ENCODE results near the gene CPZ. TPM values are rescaled to one million over a fixed set of nuclear protein-coding genes. Genes with fewer than 3 reads are reported as not detected.

The CPZ gene
- total RNA-seq, 3 donors from 2014 or later: 2.9 to 13.4 (median 7.5) TPM

DNA sequence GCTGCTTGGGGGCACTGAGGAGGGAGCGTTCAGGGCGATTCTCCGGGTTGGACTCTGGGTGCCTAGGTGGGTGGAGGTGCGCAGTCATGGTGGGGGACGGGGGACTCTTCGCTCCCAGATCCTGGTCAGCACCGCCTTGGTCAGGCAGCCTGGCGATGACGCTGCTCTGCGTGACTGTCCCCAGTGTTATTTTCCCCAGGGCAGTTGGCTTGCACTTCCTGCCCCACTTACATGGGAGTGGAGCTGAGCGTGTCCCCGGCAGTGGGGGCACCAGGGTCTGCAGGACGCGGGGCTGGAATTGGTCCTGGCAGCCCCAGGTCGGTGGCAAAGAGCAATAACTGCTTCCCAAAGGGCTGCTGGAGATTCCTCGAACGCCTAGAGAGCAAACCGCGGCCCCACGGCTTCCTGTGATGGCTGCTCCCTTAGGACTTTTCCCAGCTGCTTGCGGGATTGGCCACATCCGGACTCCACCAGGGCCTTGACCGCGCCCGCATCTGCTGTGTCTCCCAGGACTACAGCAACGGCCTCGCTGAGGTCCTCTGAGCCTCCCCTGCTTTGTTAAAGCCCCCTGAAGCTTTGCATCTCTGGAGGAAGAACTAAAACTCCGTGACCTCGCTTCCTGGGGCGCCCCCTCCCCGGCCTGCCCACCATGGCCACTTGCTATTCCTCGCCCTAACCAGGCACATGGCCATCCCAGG, 47.7 kb upstream of the CPZ start:
- Histone ChIP-seq H3K4me3 (no peak overlapping the region), H3K9me3 (no peaks in the 10 kb centered on the region), H3K27ac (no peak overlapping the region), H3K4me1 (no peaks in the 10 kb centered on the region), H3K27me3 (no peaks in the 10 kb centered on the region), H3K36me3 (no peaks in the 10 kb centered on the region)
- DNase-seq (ENCODE audit: low spot score in 2 of 2): no peak
- TF ChIP-seq, protein P1, sequence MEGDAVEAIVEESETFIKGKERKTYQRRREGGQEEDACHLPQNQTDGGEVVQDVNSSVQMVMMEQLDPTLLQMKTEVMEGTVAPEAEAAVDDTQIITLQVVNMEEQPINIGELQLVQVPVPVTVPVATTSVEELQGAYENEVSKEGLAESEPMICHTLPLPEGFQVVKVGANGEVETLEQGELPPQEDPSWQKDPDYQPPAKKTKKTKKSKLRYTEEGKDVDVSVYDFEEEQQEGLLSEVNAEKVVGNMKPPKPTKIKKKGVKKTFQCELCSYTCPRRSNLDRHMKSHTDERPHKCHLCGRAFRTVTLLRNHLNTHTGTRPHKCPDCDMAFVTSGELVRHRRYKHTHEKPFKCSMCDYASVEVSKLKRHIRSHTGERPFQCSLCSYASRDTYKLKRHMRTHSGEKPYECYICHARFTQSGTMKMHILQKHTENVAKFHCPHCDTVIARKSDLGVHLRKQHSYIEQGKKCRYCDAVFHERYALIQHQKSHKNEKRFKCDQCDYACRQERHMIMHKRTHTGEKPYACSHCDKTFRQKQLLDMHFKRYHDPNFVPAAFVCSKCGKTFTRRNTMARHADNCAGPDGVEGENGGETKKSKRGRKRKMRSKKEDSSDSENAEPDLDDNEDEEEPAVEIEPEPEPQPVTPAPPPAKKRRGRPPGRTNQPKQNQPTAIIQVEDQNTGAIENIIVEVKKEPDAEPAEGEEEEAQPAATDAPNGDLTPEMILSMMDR (IDR thresholded peaks at IDR 0.05): no peak
- no peak for TF ChIP-seq POLR2AphosphoS5 (IDR thresholded peaks at IDR 0.05)
- no peak for TF ChIP-seq POLR2A (IDR thresholded peaks at IDR 0.05)
- intact Hi-C loops (cut with DNase I; ENCODE audit: low total_unique reads): no loop called here

DNA sequence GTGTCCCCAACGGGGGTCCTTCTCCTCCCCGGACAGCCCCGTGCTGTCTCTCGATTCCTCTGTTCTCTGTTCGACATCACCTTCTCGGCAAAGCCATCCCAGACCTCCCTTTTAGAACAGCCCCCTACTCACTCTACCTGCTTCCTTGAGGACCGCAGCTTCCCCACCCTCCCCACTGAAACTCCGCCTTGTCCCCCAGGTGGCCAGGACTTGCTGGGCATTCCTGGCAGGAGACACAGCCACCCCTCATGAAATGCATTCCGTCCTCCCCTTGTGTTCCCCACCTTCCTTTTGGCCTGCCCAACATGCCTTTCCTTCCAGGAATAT, 47.2 kb upstream of the CPZ start:
- Histone ChIP-seq H3K4me1 (no peaks in the 10 kb centered on the region), H3K4me3 (no peak overlapping the region), H3K9me3 (no peaks in the 10 kb centered on the region), H3K27me3 (no peaks in the 10 kb centered on the region), H3K27ac (no peak overlapping the region), H3K36me3 (no peaks in the 10 kb centered on the region)
- TF ChIP-seq, protein P1 (IDR thresholded peaks at IDR 0.05): no peak
- no peak for TF ChIP-seq POLR2AphosphoS5 (IDR thresholded peaks at IDR 0.05)
- TF ChIP-seq POLR2A (IDR thresholded peaks at IDR 0.05): no peak
- no peak for DNase-seq (ENCODE audit: low spot score in 2 of 2)
- intact Hi-C loops (cut with DNase I; ENCODE audit: low total_unique reads): no loop called here

DNA sequence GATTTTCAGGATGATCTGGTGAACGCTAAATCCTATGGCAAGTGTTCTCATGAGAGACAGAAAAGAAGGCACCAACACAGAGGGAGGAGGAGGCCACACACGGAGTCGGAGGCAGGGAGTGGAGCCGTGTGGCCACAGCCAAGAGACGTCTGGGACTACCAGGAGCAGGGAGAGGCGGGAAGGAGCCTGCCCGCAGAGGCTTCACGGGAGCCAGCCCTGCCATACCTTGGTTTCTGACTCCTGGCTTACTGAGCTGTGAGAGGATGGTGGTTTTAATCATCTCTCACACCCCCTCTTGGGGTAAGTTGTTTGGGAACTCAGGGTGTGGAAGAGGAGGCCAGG, 45.8 kb upstream of the CPZ start:
- H3K4me3 ChIP-seq: no peak overlapping the region
- no peaks in the 10 kb centered on the region for H3K9me3 ChIP-seq
- DNase-seq (ENCODE audit: low spot score in 2 of 2): no peak
- intact Hi-C loops (cut with DNase I; ENCODE audit: low total_unique reads): no loop called here
- H3K36me3 ChIP-seq: no peaks in the 10 kb centered on the region
- H3K27ac ChIP-seq: no peak overlapping the region
- H3K27me3 ChIP-seq: no peaks in the 10 kb centered on the region
- TF ChIP-seq POLR2AphosphoS5 (IDR thresholded peaks at IDR 0.05) (no peak), POLR2A (IDR thresholded peaks at IDR 0.05) (no peak)
- TF ChIP-seq, protein P1 (IDR thresholded peaks at IDR 0.05): no peak
- H3K4me1 ChIP-seq: no peaks in the 10 kb centered on the region

DNA sequence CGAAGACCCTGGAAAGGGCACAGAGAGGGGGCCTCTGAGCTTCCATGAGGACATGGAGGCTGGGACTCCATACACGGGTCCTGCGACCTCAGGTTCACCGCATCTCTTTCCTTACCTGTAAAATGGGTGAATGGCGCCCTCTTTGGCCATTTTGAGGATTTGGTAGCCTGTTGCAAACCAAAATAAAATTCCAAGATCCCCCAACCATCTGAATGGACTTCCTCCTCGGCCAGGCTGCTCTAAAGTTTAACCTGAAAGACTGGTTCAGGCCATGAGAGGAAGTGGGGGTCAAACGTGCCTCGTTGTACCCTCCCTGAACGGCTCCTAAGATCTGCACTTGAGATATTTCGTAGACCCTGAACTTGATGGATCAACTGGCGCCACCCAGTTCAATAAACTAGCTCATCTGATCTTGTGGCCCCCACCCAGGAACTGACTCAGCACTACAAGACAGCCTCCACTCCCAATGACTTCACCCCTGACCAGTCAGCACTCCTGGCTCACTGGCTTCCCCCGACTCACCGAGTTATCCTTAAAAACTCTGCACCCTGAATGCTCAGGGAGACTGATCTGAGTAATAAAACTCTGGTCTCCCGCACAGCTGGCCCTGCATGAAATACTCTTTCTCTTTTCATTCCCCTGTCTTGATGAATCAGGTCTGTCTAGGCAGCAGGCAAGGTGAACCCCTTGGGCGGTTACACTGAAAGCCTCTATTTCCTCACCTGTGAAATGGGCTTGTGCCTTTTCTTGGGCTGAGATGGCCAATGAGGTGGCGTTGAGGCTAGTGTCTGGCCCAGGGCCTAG, 45.3 kb upstream of the CPZ start:
- no peaks in the 10 kb centered on the region for H3K9me3 ChIP-seq
- H3K27me3 ChIP-seq: no peaks in the 10 kb centered on the region
- no peak overlapping the region for H3K27ac ChIP-seq
- DNase-seq (ENCODE audit: low spot score in 2 of 2): no peak
- H3K4me3 ChIP-seq: no peak overlapping the region
- no peaks in the 10 kb centered on the region for H3K36me3 ChIP-seq
- TF ChIP-seq, protein P1 (IDR thresholded peaks at IDR 0.05): peak in 2 of 3 donors; percentile 34 to 36
- TF ChIP-seq POLR2AphosphoS5 (IDR thresholded peaks at IDR 0.05): no peak
- no peak for TF ChIP-seq POLR2A (IDR thresholded peaks at IDR 0.05)
- intact Hi-C loops (cut with DNase I; ENCODE audit: low total_unique reads): no loop called here
- no peaks in the 10 kb centered on the region for H3K4me1 ChIP-seq

Measured in breast epithelium (tissue), 4 donors.